NCI-H1105 treated with DMSO at 0.1 percent for 48 hours (cell line): ENCODE measurements around the gene TFDP2.
"Not testable (repeated sequence)": the region's sequence is repeated elsewhere in the genome, so short reads cannot be mapped to it uniquely, and the experiment has no call there.

ENCODE experiments used
- DNase-seq: peaks from one replicate; lab custom pipeline; 2025; lab: John Stamatoyannopoulos, UW

Gene TFDP2

DNA sequence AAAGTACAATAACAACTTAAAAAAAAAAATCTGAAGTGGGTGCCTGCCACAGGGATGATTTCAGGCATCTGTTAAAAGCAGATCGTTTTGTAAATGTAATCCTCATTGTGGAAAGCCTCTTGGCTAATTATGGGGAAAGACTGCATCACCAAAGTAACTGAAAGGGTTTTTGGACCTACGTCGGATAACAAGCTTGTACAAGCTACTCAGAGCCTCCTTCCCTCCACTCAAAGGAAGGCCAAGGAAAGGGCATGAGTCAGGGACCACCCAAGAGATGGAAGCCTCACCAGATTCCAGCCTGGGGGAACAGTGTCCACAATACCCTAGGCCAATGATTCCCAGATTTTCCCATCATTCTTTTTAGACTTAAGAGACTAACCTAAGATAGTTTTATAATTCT, 188.6 kb downstream of the TFDP2 start:
- no peak for DNase-seq

DNA sequence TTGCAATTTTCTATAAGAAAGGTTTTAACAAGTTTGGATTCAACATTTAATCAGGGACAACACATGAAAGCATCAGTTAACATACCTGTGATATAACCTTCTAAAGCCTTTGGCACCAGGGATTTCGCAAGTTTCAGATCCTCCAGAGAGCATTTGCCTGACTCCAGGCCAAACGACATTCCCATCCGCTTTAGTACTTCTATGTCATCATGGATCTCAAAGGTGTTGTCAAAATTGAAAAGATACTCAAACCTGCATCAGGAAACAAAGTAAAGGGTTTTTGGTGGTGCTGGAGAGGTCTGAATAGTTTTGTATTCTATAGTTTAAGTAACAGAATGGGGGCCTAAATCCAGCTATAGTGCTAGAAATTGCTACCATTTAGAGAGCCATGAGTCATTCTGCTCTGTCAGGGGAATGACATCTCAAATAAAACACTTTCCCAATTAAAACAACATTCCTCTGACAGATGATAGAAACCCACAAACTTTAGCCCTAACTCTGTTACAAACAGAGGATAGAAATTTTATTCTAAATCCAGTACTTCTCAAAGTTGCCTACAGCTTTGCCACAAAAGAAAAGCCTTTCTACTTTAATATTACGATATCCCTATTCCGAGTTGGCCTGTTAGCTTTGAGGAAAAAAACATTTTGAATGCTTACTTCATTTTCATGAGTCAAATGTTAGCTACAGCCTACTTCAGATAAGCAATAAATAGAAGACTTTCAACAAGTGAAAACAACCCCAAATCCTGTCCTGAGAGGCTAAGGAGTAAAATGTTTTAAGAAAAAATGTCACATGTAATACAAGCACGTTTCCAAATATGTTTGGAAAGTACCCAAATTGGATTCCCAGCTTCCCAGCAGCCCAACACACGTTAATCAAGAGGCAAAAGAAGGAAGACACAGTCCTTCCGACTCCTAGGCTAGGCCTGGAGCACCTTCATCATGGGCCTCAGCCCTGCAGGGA, 189.5 kb downstream of the TFDP2 start:
- no peak for DNase-seq

DNA sequence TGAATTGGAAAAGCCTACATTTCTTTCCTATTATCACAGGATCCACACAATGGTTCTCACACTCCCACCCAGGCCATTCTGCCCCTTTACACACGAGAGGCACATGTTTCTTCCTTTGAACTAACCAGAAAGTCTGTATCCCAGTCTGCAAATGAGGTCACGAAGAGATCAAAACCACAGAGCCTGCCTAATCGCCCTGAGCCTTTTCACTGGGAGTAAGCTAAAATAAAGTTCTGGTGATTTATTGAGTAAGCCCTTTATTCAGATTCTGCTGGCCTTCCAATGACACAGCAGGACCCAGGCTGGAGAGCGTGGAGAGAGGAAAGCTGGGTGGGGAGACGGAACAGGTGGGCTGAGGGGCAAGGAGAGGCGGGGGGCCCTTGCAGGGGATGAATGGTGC, 194.2 kb downstream of the TFDP2 start:
- no peak for DNase-seq

DNA sequence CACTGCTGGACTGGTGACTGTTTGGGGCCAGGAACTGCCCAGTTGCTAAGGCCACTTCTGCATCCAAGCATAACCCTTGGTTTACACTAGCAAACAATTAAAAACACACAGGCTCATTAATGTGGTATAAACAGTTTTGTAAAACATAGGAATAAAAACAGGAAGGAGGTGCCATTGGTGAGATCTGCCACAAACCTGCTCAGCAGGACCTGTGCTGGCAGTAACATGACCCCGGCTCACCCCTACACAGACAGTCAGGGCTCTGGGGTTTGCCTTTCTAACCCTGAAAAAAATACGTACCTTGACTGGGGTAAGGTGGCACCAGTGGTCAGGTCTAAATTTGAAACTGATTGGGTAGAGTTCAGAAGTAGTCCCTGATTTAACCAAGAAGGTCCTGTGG, 196.7 kb downstream of the TFDP2 start:
- DNase-seq: no peak

DNA sequence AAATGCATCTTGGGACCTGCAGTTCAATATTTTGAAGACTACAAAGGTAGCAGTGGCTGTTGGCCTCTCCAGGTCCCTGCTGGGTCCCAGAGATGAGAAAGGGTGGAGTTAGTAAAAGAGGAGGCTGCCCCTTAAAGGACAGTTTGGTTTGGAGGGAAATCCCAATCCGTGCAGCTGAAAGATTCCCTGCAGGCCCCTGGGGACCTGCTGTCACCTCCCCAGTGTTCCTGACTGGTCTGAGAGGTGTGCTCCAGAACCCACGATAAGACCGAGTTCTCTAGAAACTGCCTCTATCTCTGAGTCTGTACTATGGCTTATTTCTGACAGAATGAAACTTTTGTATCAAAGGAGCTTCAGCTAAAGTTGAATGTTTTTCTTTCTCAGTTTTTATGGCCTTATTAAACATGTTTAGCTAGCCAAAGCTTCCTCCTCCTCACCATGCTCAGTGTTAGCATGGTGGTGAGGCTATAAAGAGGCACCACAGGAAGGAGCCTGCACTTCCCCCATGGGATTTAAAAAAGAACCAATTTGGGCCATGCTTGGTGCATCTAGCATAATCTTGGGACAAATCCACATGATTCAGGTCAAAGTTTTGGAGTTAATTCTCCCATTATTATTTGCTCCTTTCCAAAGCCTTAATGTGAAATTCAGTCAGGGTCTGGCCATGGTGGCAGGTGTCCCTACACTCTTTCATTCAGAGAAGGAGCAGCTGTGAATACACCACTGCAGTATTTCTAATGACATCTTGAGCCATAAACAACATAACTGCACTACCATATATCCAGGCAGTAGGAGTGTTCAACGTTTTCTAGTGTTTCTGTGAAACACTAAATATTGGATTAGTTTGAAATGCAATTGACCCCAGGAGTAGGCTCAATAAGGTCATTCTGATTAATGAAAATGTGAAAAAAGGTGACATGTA, 198.5 kb downstream of the TFDP2 start:
- no peak for DNase-seq

DNA sequence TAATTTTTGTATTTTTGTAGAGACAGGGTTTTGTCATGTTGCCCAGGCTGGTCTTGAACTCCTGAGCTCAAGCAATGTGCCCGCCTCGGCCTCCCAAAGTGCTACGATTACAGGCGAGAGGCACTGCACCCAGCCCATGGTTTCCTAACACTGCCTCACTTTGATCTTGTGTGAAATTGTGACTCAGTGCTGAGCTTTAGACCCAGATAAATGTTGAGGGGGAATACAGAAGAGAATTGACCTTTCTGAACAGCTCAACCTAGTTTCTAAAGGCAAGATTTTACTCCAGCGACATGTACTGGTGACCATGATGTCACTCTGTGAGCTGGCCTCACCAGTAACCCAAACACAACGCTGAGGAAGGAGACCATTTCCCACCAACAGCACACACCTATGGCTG, 199.4 kb downstream of the TFDP2 start:
- DNase-seq: no peak

DNA sequence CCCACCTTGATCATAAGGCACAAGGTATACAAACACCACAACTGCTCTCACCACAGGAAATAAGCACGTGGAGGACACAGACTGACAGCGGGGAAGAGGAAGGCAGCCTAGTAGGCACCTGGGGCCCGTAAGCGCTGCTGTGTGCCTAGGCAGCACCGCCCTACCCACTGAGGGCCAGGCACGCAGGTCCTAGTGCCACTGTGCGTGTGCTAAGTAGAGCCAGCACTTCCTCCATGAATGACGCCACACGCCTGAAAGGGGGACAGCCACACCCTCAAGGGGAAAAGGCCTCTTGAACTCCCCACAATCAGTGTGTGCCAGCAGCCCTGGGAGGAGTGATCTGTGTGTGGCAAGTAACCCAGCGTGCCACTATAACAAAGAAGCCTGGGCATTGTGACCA, 199.9 kb downstream of the TFDP2 start:
- no peak for DNase-seq

DNA sequence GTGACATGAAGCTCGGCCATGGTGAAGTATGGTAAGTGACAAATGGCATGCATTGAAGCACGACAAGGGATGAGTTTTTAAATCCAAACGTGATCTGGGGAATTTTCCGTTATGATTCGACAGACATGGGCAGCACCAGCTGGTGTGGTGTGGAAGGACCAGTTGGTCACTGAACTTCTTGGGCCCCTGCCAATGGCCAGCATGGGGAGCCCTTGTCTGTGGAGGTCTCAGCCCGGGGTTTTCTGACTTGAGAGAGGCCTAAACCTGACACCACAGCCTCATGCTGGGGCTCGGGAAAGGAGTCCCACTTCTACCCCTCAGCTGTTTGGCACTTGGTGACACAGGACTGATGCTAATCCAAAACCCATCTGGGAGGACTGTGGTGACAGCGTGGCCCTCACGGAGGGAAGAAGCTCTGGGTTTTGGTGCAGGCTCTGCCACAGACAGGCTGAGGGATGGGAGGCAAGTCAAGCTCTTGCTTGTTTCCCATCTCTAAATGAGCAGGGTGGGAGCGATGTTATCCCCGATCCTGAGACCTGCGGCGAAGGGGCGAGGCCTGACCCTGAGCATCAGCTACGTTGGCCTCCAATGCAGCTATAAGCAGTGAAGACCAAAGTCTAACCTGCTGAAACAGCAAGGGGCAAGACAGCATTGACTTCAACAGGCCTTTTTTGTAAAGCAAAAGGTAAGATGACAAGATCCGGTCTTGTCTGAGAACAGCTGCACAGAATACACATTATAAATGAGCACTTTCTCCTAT, 203.4 kb downstream of the TFDP2 start:
- no peak for DNase-seq

DNA sequence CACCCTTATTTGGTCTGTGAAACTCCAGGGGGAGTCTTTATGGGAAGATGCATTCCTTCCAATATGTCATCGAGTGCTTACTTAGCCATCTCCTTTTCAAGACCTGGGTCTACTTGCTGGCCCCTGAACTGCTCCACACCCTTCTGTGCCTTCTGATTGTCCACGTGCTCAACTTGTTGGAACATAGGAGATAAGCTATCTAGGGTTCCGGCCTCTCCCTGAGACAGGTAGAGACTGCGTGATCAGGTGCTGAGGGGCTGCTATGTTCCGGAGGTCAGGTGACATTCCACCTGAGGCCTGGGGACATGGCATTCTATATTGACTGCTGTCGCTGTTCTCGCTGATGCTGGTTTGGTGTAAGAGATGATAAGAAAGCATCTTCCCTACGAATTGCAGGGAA, 207.3 kb downstream of the TFDP2 start:
- no peak for DNase-seq

DNA sequence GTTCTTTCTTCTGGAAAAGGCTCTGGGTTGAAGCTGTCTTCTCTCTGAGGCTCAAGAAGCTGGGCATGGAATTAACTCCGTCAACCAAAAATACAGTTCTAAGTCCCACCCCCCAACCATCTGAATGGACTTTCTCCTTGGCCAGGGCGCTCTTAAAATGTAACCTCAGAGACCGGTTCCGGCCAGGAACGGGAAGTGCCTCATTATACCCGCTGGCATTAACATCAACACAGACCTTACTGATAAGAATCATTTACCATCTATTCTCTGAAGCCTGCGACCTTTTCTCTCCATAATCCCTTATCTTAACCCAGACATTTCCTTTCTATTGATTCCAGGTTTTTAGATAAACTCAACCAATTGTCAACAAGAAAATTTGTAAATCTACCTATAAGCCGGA, 208.3 kb downstream of the TFDP2 start:
- DNase-seq: no peak

DNA sequence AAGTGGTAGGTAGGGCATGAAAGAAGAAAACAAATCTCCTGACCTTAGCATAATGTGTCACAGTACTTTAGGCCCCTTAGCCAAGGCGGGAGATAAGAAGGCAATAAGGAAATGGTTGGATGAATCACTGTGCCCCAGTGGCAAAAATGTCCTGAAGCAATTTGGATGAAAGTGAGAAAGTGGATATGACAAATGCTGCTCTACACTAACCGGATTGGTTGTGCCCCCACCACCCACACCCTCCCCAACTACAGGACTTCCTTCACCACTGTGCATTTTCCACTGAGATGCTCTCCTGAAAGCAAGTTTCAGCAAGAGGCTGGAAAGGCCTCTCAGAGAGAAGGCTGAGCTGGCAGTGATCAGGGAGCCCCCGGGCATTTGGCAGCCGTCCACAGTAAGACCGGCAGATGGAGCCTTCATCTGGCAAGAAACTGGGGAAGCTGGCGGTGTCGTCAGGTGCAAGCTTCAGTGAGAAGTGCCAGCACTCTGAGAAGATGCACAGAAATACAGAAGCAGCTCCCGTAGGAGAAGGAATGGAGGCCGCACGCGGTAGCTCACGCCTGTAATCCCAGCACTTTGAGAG, 209.1 kb downstream of the TFDP2 start:
- peak; percentile 96 for DNase-seq

DNA sequence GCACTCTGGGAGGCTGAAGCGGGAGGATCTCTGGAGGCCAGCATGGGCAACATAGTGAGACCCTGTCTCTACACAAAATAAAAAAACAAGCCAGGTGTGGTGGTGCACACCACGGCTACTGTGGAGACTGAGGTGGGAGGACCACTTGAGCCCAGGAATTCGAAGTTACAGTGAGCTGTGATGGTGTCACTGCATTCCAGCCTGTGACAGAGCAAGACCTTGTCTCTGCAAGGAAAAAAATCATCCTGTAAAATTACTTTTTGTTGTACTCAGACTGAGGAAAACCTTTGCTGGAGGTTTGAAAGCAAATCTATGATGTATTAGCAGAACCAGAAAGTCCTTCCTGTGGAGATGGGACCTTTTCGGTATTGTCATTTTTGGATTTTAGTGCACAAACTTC, 209.6 kb downstream of the TFDP2 start:
- no peak for DNase-seq

DNA sequence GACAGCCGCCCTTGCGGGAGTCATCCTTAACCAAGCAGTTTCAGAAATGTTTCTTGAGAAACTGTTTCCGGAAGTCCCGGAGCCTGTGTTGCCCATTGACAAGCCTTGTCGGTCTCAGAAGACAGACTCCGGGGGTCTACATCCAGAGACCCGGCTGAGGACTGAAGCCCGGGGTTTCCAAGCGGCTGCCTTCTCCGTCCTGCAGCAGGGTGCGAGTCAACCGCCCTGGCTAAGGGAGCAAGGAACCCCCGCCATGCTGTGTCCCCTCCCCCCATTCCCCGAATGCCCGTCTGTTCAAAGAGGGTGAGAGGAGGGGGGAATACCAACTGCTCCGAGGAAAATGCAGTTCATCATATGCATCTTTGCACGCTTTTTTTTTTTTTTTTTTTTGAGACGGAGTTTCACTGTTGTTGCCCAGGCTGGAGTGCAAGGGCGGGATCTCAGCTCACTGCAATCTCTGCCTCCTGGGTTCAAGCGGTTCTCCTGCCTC, 211.3 kb downstream of the TFDP2 start:
- DNase-seq: no peak

DNA sequence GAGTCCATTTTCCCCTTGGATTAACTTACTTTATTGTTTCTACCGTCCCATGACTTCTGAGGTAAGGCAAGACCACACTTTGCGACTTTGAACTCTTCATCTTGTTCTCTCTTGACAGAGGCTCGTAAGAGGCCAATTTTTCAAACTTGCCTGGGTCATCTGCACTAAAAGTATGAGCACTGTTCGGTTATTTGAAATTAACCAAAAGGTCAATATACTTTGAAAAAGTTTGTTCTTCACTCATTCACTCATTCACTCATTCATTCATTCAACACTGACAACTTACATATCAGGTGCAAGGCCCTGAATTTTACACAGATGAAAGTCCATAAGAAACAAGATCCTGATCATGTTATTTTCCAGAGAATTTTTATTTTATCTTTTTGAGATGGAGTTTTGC, 215.0 kb downstream of the TFDP2 start:
- DNase-seq: no peak

DNA sequence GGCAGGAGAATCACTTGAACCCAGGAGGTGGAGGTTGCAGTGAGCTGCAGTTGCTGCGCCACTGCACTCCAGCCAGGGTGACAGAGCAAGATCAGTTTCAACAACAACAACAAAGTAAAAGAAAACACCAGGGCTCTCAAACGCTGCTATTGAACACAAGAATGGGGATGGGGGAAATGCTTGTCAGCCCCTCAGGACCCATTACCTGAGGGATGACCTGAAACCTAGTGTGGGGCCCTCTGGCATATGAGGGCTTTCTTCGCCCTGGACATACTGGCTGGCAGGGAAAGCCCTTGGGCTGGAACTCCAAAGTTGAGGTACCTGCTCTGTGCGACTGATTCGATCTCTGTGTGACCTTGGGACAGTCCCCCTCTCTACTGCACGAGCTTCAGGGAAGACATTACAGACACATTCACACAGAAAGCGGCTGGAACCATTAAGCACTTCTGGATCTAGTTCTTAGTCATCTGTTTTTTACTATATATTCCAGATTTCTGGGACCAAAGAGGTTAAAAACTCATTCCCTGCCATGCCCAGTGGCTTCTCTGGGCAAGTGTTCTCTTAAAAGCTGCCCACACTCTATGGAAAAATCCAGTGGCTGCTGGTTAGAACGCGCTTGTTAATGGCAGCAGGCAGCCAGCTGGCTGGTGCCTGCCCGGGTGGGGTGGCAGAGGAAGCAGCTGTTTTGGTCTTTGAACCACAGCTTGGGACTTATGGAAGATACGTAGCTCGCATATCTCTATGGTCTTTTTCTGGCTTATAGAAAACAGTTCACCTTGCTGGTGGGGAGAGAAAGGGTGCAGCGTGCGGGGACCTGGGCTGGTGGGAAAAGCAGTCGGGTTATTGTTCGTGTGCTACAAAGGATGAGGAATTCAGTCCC, 215.7 kb downstream of the TFDP2 start:
- DNase-seq: no peak

DNA sequence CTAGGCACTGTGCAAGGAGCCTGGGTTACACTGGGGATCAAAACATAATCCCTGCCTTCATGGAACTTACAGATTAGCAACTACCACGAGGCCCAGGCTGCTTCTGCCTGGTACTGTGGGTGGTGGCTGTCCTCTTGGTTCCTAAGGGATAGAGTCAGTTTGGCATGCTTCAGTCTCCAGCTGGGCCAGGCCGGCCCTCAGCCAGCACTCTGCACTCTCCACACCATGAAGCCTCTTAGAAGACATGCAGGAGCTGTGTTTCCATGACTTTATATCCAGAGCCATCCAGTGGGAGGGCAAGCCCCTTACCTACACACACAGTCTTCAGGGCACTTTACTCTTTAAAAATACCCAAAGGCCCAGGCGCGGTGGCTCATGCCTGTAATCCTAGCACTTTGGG, 218.5 kb downstream of the TFDP2 start:
- no peak for DNase-seq

DNA sequence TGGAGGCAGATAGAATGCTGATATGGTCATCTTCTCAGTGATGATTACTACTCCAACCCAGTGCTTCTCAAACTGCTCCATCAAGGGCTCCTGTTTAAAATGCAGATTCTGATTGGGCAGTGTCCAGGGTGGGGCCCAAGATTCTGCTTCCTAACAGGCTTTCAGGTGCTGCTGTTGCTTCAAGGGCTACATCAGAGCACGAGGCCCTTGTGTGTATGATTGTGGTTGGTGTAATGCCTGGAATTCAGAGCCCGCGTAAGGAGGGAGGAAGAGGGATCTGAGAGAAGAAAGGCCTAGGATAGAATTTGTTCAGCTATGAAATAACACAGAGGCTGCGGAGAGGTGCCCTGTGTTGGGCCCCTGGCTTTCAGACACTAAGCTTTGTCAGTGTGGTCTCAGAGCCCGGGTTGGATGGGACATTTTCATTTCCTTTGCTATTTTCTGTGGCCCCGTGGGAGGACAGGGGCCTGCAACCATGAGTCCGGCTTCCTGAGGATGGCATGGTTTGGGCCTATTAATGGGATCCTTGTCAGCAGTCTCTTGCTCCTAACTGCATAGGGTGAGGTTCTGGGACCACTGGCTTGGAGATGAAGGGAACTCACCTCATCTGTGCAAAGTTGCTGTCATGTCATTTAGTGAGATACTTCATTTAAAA, 219.9 kb downstream of the TFDP2 start:
- no peak for DNase-seq

DNA sequence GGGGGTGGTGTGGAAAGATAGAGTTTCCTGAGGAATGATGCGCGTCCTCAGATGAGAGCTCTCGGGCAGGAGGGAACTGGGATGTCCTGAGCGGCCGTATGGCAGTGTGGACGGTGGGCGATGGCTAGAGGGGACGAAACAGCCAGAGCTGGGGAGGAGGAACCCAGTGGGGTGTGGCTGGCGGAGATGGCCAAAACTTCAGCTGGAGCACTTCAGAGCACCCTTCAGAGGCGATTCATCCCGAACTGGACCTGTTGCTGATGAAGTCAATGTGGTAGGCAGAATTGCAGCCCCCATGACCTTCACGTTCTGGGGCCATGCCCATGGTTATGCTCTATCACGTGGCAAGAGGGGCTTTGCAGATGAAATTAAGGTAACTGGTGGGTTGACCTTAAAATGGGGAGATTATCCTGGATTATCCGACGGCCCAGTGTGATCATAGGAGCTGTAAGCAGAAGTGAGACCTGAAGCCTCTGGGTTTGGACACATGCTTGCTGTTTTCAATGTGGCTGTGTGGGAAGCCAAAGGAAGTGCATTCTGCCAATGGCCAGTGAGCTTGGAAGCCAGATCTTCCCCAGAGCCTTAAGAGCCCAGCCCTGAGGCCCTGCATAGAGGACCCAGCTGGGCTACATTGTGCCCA, 220.6 kb downstream of the TFDP2 start:
- DNase-seq: no peak

DNA sequence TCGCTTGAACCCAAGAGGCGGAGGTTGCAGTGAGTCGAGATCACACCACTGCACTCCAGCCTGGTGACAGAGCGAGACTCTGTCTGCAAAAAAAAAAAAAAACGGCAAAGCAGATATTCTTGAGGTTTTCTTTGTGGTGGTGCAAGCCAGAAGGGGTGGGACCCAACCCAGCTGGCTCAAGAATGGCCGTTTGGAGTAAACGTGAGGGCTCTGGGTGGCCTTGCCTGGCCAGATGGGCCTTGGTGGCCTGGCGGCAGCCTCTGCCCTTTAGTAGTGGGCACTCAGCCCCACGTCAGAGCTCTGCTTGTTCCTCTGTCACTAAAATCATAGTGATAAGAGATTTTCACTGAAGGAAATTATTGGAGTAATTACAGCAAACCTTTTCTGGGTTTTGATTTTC, 222.4 kb downstream of the TFDP2 start:
- DNase-seq: no peak

DNA sequence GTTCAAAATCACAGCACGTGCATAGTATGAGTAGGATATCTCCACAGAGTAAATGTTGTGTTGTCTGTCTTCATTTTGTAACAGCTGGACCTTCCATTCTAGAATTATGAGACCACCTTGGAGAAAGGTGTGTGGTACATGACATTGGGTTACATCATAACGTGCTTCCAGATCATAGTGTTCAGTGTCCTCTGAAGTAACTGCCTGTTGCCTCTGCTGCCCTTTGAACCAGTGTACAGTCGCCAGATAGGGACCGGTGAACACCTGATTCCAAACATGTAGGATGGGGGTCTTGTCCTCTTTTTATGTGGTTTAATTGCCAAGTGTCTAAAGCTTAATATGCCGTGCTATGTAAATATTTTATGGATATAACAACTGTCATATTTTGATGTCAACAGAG, 223.7 kb downstream of the TFDP2 start:
- DNase-seq: not testable (repeated sequence)
